Neural progenitor cell (in vitro differentiated cells): Measurements from ENCODE around the gene OR7C1. TPM values are rescaled to one million over a fixed set of nuclear protein-coding genes. Genes with fewer than 3 reads are reported as not detected.

Source experiments
- DNase-seq: peaks from one replicate; pipeline ENCODE4 v3.0.0-alpha.2; 2016; ENCODE audit warnings: low spot score
- H2AFZ ChIP-seq: fragments of 200-600 bp; sonication (generic); replicated peaks from 2 replicates; pipeline ENCODE4 v1.6.1; 2016; ENCODE audit warnings: antibody characterized with exemption
- H3F3A ChIP-seq: fragments of 200-600 bp; sonication (generic); 2 replicates; pipeline ENCODE4 v1.6.1; 2016; ENCODE audit warnings: antibody characterized with exemption, low read depth
- H3K27ac ChIP-seq: fragments of 200-600 bp; sonication (generic); 2 replicates; pipeline ENCODE4 v1.5.1; 2016; ENCODE audit warnings: mild to moderate bottlenecking
- H3K27me3 ChIP-seq: fragments of 200-600 bp; sonication (generic); 2 replicates; pipeline ENCODE4 v1.6.1; 2016; ENCODE audit warnings: mild to moderate bottlenecking, moderate library complexity
- H3K36me3 ChIP-seq: fragments of 200-600 bp; sonication (generic); 2 replicates; pipeline ENCODE4 v1.5.1; 2016
- H3K4me1 ChIP-seq: fragments of 200-600 bp; sonication (generic); 2 replicates; pipeline ENCODE4 v1.6.1; 2016; ENCODE audit warnings: mixed run types
- H3K4me2 ChIP-seq: fragments of 200-600 bp; sonication (generic); 2 replicates; pipeline ENCODE4 v1.6.1; 2016
- H3K4me3 ChIP-seq: fragments of 200-600 bp; sonication (generic); 2 replicates; pipeline ENCODE4 v1.5.1; 2016
- H3K79me2 ChIP-seq: fragments of 200-600 bp; sonication (generic); 2 replicates; pipeline ENCODE4 v1.6.1; 2016; ENCODE audit warnings: low read depth
- H3K9ac ChIP-seq: fragments of 200-600 bp; sonication (generic); 2 replicates; pipeline ENCODE4 v1.6.1; 2016
- H3K9me3 ChIP-seq: fragments of 200-600 bp; sonication (generic); 2 replicates; pipeline ENCODE4 v1.5.1; 2016; ENCODE audit warnings: low read depth
- H4K20me1 ChIP-seq: fragments of 200-600 bp; sonication (generic); 2 replicates; pipeline ENCODE4 v1.6.1; 2016; ENCODE audit warnings: low read depth
- H3K27ac Mint-ChIP-seq: 3 replicates; pipeline ENCODE4 v1.8.0; 2021; ENCODE audit warnings: mixed read lengths
- H3K27me3 Mint-ChIP-seq: 2 replicates; pipeline ENCODE4 v1.8.0; 2022; ENCODE audit warnings: low read depth, mild to moderate bottlenecking, inconsistent platforms, moderate library complexity, mixed read lengths; ENCODE audit not compliant: insufficient read depth
- H3K36me3 Mint-ChIP-seq: 3 replicates; pipeline ENCODE4 v1.8.0; 2021; ENCODE audit warnings: mixed read lengths
- H3K4me1 Mint-ChIP-seq: 3 replicates; pipeline ENCODE4 v1.8.0; 2021; ENCODE audit warnings: mixed read lengths
- H3K4me3 Mint-ChIP-seq: 3 replicates; pipeline ENCODE4 v1.8.0; 2021; ENCODE audit warnings: mild to moderate bottlenecking, moderate library complexity, mixed read lengths
- H3K9me3 Mint-ChIP-seq: 3 replicates; pipeline ENCODE4 v1.8.0; 2020; ENCODE audit warnings: mixed read lengths
- CTCF ChIP-seq: fragments of 200-600 bp; sonication (generic); IDR thresholded peaks from 2 replicates; pipeline ENCODE4 v1.5.1; 2017; ENCODE audit warnings: antibody characterized with exemption, mild to moderate bottlenecking
- EZH2 ChIP-seq: fragments of 200-600 bp; sonication (generic); IDR thresholded peaks from 2 replicates; pipeline ENCODE4 v1.6.1; 2017; ENCODE audit warnings: antibody characterized with exemption, mild to moderate bottlenecking, moderate library complexity
- EZH2phosphoT487 ChIP-seq: fragments of 200-600 bp; sonication (generic); IDR thresholded peaks from 2 replicates; pipeline ENCODE4 v1.6.1; 2017; ENCODE audit warnings: antibody characterized with exemption
- total RNA-seq: library from RNA; depleted of rRNA; stranded (reverse); fragments of >200 nt; gene quantifications from 2 replicates; pipeline ENCODE4 v1.2.3, GENCODE V29; 2015; ENCODE audit warnings: low replicate concordance

OR7C1 gene
- total RNA-seq, 1 donor from 2014 or later: not detected

- no peaks in the 10 kb centered on the region for H3F3A ChIP-seq
- H3K36me3 Mint-ChIP-seq: no peaks in the 10 kb centered on the region
- no peak overlapping the region for H3K9ac ChIP-seq
- no peak overlapping the region for H3K4me3 Mint-ChIP-seq
- H3K79me2 ChIP-seq: no peaks in the 10 kb centered on the region
- peaks cover 3% of the 10 kb centered on the region for H3K4me1 Mint-ChIP-seq
- no peak for TF ChIP-seq EZH2
- no peak for TF ChIP-seq CTCF
- no peak for TF ChIP-seq EZH2phosphoT487
- peak overlapping the region; percentile 91 for H3K27ac Mint-ChIP-seq
- no peak overlapping the region for H3K4me3 ChIP-seq
- H3K4me1 ChIP-seq: no peaks in the 10 kb centered on the region
- H3K27ac ChIP-seq: no peak overlapping the region
- peaks cover 7% of the 10 kb centered on the region for H3K9me3 Mint-ChIP-seq
- H4K20me1 ChIP-seq: no peaks in the 10 kb centered on the region
- no peak overlapping the region for H3K4me2 ChIP-seq
- H3K9me3 ChIP-seq: no peaks in the 10 kb centered on the region
- DNase-seq: no peak
- H2AFZ ChIP-seq: no peak overlapping the region
- H3K36me3 ChIP-seq: no peaks in the 10 kb centered on the region
- peaks cover 8% of the 10 kb centered on the region for H3K27me3 Mint-ChIP-seq
- H3K27me3 ChIP-seq: no peaks in the 10 kb centered on the region
These were observed 71.4 kb downstream of the OR7C1 start for GRCh38 chr19:14763497-14764145.

- Mint-ChIP-seq H3K4me3 (no peak overlapping the region), H3K9me3 (peaks cover 7% of the 10 kb centered on the region), H3K27me3 (peaks cover 8% of the 10 kb centered on the region), H3K36me3 (no peaks in the 10 kb centered on the region), H3K4me1 (peaks cover 5% of the 10 kb centered on the region), H3K27ac (no peak overlapping the region)
- no peak overlapping the region for H3K4me3 ChIP-seq
- no peaks in the 10 kb centered on the region for H3K79me2 ChIP-seq
- H3K27me3 ChIP-seq: no peaks in the 10 kb centered on the region
- DNase-seq: no peak
- H3K27ac ChIP-seq: no peak overlapping the region
- no peak overlapping the region for H3K9ac ChIP-seq
- H3K4me1 ChIP-seq: no peaks in the 10 kb centered on the region
- TF ChIP-seq EZH2: no peak
- TF ChIP-seq CTCF: no peak
- no peak for TF ChIP-seq EZH2phosphoT487
- peaks cover 4% of the 10 kb centered on the region for H3F3A ChIP-seq
- H3K9me3 ChIP-seq: no peaks in the 10 kb centered on the region
- H2AFZ ChIP-seq: no peak overlapping the region
- no peaks in the 10 kb centered on the region for H4K20me1 ChIP-seq
- H3K36me3 ChIP-seq: no peaks in the 10 kb centered on the region
- H3K4me2 ChIP-seq: no peak overlapping the region
These were observed 72.9 kb downstream of the OR7C1 start for GRCh38 chr19:14762111-14762510.

GRCh38 chr19:14761607-14762006, 73.4 kb downstream of the OR7C1 start:
- no peaks in the 10 kb centered on the region for H3K36me3 Mint-ChIP-seq
- H3K79me2 ChIP-seq: no peaks in the 10 kb centered on the region
- no peak overlapping the region for H3K4me2 ChIP-seq
- no peaks in the 10 kb centered on the region for H3K4me1 ChIP-seq
- TF ChIP-seq EZH2phosphoT487: no peak
- no peak for TF ChIP-seq CTCF
- no peak for TF ChIP-seq EZH2
- no peak overlapping the region for H3K9ac ChIP-seq
- H3K9me3 ChIP-seq: no peaks in the 10 kb centered on the region
- no peak overlapping the region for H3K4me3 Mint-ChIP-seq
- H3K27me3 Mint-ChIP-seq: peaks cover 8% of the 10 kb centered on the region
- H3K4me1 Mint-ChIP-seq: peaks cover 5% of the 10 kb centered on the region
- peaks cover 4% of the 10 kb centered on the region for H3F3A ChIP-seq
- no peaks in the 10 kb centered on the region for H4K20me1 ChIP-seq
- no peaks in the 10 kb centered on the region for H3K36me3 ChIP-seq
- H3K4me3 ChIP-seq: no peak overlapping the region
- no peak for DNase-seq
- no peak overlapping the region for H2AFZ ChIP-seq
- H3K9me3 Mint-ChIP-seq: peaks cover 7% of the 10 kb centered on the region
- no peak overlapping the region for H3K27ac ChIP-seq
- H3K27ac Mint-ChIP-seq: no peak overlapping the region
- no peaks in the 10 kb centered on the region for H3K27me3 ChIP-seq
